OCI-LY1 (cell line): ENCODE data around the gene RNFT2.

Source experiments
- EZH2 ChIP-seq: fragments of 200-600 bp; sonication (generic), shearing (Covaris generic); IDR thresholded peaks from 2 replicates; pipeline ENCODE4 v1.8.0; 2017; ENCODE audit warnings: borderline replicate concordance, mixed run types, mild to moderate bottlenecking, antibody characterized with exemption, low read length, moderate library complexity, mixed read lengths
- TF ChIP-seq, protein P1 (sequence below): fragments of 200-600 bp; sonication (generic), shearing (Covaris generic); IDR thresholded peaks from 2 replicates; pipeline ENCODE4 v1.5.1; 2017; ENCODE audit warnings: mild to moderate bottlenecking, antibody characterized with exemption, low read length, moderate library complexity, mixed read lengths

GRCh38 chr12:116839287-116839830 lies 101.2 kb downstream of the RNFT2 start:
- no peak for TF ChIP-seq EZH2
- TF ChIP-seq, protein P1, sequence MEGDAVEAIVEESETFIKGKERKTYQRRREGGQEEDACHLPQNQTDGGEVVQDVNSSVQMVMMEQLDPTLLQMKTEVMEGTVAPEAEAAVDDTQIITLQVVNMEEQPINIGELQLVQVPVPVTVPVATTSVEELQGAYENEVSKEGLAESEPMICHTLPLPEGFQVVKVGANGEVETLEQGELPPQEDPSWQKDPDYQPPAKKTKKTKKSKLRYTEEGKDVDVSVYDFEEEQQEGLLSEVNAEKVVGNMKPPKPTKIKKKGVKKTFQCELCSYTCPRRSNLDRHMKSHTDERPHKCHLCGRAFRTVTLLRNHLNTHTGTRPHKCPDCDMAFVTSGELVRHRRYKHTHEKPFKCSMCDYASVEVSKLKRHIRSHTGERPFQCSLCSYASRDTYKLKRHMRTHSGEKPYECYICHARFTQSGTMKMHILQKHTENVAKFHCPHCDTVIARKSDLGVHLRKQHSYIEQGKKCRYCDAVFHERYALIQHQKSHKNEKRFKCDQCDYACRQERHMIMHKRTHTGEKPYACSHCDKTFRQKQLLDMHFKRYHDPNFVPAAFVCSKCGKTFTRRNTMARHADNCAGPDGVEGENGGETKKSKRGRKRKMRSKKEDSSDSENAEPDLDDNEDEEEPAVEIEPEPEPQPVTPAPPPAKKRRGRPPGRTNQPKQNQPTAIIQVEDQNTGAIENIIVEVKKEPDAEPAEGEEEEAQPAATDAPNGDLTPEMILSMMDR, result no peak
